ENCODE data around the gene EFNB3.

Gene EFNB3, protein sequence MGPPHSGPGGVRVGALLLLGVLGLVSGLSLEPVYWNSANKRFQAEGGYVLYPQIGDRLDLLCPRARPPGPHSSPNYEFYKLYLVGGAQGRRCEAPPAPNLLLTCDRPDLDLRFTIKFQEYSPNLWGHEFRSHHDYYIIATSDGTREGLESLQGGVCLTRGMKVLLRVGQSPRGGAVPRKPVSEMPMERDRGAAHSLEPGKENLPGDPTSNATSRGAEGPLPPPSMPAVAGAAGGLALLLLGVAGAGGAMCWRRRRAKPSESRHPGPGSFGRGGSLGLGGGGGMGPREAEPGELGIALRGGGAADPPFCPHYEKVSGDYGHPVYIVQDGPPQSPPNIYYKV

DNA sequence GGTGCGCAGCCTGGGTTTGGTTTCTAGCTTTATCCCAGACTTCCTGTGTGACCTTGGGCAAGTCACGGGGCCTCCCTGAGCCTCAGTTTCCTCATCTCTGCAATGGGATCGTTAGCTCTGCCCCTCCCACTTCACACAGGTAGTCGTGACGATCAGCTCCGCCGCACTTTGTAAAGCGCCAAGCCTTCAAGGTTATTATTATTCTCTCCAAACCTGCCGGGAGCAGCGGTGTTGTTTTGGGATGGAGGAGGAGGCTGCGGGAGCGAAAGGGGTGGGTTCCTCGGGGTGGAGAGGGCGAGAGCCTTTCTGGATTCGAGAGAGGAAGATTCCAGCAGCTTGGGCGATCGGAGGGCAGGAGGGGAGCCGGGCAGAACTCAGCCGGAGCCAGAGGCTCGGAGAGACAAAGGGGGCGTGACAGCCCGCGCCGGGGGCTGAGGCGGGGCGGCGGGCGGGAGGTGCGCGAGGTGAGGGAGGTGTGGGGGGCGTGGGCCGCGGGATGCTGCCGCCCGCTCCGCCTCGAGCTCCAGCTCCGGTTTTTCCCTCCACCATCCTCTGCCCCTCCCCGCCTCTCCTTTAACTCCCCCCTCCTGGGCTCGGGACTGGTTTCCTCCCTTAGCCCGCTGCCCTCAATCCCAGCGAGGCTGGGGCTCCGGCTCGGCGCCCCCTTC lies at the start of gene EFNB3:
EFNB3 (plus strand) TSS at position 602 of the 668 bp plus-strand sequence. CDS start 397 bp downstream, outside the sequence.
- peak; percentile 50 to 77 (median 67) for DNase-seq

DNA sequence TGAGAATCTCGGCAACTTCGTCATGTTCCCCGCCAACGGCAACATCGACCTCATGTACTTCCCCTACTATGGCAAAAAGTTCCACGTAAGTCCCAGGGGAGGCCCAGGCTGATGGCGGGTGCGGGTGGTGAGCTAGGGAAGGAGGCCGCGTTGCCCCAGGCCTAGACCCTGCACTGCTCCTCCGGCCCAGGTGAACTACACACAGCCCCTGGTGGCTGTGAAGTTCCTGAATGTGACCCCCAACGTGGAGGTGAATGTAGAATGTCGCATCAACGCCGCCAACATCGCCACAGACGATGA lies 49.5 kb upstream of the EFNB3 start:
- DNase-seq = no peak

DNA sequence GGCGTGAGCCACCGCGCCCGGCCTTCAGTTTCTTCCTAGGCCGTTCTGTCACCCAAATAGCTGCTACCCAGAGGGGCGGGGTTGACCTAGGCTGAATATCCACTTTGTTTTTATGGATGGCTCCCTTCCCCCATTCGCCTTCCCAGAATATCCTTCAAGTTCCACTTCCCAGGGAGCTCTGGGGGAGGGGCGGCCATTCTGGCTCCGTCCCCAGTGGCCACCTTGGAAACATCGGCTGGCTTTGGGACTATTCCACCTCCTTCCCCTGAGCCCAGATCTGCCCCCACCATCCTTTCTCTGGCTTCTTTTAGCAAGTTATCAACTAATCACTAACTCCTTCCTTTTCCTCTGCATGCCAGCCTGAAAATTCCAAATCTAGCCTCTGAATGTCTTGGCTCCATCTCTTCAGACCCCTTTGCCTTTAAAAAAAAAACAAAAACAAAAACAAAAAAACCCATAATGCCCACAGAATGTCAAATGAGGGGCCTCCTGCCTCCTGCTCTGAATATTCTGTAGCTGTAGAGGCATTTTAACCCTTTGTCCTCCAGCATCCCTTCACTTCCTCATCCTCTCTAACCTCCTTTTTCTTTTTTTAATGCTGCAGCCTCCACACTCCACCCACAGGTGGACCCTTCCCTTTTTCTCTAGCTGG lies 47.9 kb upstream of the EFNB3 start:
- no peak for DNase-seq

DNA sequence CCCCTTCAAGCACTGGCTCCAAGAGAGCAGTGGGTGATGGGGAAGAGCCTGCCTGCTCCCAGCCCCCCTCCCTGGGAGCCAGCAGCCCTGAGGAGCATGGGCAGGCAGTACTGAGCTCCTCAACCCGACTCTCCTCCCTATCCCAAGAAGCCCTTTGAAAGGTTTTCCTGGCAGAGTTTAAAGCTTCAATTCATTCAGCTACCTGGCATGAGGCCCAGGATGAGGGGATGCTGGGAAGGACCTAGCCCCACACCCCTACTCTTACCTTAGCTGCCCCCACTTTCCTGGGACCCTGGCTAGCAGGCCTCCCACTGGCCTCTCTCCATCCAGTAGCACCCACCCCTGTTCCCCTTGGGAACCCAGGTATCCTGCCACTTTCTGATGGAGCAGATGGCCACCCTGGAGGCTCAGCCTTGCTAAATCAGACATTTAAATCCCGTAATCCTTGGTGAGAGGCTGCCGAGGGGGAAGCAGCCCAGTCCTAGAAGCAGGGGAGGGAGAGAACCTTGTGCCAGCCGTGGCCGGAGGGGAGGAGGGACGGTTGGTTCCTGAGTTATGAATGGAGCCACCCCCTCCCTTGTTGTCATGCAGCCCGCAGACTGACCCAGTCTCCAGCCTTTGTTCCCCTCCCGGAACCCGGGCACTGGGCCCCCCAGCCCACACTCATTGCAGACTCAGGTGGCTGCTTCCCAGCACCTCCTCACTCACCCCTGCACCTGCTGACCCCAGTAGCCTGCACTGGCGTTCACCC lies 37.2 kb upstream of the EFNB3 start:
- DNase-seq = no peak

DNA sequence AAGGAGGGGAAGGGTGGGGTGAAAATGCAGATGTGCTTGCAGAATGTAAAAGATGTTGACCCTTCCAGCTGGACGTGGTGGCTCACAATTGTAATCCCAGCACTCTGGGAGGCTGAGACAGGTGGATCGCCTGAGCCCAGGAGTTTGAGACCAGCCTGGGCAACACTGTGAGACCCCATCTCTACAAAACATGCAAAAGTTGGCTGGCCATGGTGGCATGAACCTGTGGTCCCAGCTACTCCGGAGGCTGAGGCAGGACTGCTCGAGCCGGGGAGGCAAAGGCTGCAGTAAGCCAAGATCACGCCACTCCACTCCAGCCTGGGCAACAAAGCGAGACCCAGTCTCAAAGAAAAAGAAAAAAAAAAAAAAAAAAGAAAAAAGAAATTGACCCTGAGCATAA lies 36.5 kb upstream of the EFNB3 start:
- DNase-seq = no peak

DNA sequence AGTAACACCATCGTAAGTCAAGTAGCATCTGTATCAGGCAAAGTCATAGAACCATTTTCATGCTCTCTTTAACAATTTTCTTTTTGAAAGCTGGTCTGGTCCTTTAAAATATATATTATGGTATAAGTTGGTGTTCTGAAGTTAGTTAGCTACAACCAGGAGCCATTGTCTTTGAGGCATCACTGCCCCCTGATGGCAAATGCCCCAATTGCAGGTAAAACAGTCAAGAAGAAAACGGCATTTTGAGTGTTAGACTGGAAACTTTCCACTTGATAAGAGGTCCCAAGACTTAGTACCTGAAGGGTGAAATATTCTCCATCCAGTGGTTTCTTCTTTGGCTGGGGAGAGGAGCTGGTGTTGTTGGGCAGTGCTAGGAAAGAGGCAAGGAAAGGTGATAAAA lies 31.8 kb upstream of the EFNB3 start:
- DNase-seq = peak in 2 of 3 experiments; percentile 1 to 21

DNA sequence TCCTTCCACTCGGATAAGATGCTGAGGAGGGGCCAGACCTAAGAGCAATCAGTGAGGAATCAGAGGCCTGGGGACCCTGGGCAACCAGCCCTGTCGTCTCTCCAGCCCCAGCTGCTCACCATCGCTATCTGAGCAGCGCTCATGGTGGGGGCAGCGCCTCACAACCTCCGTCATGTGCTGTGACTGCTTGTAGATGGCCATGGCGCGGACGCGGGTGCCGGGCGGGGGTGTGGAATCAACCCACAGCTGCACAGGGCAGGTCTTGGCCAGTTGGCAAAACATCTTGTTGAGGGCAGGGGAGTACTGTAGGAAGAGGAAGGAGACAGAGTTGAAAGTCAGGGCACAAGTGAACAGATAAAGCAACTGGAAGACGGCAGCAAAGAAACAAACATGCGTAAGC lies 30.1 kb upstream of the EFNB3 start:
- DNase-seq = no peak

DNA sequence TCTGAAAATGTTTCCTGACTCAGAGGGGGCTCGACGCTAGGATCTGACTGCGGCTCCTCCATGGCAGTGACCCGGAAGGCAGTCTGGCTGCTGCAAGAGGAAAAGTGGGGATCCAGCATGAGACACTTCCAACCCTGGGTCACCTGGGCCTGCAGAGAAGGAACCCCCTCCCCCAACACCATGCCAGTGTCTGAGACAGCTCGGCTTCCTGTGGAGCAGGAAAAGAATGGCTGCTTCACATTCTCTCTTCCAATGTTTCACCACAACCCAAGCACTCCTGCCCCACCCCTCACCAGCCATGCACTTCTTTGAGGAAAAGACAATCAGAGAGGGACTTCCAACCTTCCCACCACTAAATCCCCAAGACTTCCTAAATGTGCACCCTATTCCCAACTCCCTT lies 28.5 kb upstream of the EFNB3 start:
- DNase-seq = no peak

DNA sequence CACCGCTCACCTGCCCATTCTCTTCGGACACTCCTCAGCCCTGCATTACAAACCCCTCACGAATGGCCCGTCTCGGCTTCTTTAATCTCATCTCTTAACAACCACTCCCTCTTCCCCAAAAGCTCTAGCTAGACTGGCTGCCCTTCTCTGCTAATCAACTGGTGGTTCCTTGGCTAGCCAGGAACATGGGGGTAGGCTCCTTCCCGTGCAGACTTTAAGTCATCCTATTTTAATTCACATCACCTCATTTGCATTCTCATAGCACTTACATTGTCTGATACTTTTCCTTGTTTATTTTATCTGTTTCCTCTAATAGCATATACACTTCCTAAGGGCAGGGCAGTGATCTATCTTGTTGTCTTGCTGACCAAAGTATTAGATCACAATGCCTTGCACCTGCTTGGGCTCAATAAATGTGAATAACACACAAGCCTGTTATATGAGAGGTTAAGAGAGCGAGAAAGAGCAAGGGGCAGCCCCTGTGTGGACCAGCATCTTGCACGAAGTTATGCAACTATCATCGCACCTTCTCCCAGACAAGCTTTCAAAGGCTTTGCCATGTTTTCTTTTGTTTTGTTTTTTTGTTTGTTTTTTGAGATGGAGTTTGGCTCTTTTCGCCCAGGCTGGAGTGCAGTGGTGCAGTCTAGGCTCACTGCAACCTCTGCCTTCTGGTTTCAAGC lies 27.5 kb upstream of the EFNB3 start:
- DNase-seq = no peak

DNA sequence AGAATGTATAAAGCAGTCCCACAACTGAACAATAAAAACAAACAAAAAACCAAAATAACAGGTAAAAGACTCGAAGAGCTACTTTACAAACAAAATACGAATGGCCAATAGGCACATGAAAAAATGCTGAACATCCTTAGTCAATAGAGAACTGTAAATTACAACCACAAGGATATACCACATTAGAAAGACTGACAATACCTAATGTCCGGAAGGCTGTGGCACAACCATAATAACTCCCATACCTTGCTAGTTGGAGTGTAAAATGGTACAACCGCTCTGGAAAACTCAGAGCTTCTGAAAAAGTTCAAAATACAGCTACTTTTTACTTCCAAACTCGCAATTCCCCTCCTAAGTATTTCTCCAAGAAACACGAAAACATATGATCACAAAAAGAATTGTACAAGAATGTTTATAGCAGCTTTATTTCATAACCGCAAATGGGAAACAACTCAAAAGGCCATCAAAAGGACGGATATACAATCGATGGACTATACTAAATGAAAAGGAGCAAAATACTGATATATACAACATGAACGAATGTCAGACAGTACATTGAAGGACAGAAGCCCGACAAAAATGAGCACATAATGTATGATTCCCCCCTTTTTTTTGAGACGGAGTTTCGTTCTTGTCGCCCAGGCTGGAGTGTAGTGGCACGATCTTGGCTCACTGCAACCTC lies 20.0 kb upstream of the EFNB3 start:
- peak in 1 of 3 experiments; percentile 37 for DNase-seq

DNA sequence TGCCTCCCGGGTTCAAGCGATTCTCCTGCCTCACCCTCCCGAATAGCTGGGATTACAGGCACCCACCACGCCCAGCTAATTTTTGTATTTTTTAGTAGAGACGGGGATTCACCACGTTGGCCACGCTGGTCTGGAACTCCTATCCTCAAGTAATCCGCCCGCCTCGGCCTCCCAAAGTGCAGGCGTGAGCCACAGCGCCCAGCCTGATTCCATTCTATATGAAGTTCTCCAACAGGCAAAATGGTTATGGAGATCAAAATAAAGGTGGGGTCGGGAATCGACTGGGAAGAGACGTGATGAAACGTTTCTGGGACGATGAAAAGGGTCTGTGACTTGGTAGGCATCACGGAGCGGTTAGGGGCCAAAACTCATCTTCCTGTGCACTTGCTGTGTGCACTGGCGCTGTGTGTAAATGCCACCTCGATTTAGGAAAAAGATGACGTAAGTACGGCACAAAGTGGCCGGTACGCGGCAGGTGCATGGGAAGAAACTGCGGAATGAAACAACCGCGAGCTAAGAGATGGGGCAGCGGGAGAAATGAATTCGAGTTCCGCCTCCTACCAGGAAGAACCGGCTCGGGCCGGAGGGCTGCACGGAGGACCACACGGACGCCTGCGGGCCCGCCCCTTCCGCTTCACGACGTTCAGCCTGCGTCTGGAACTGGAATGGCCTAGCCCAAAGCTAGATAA lies 19.3 kb upstream of the EFNB3 start:
- peak; percentile 83 to 96 (median 90) for DNase-seq

DNA sequence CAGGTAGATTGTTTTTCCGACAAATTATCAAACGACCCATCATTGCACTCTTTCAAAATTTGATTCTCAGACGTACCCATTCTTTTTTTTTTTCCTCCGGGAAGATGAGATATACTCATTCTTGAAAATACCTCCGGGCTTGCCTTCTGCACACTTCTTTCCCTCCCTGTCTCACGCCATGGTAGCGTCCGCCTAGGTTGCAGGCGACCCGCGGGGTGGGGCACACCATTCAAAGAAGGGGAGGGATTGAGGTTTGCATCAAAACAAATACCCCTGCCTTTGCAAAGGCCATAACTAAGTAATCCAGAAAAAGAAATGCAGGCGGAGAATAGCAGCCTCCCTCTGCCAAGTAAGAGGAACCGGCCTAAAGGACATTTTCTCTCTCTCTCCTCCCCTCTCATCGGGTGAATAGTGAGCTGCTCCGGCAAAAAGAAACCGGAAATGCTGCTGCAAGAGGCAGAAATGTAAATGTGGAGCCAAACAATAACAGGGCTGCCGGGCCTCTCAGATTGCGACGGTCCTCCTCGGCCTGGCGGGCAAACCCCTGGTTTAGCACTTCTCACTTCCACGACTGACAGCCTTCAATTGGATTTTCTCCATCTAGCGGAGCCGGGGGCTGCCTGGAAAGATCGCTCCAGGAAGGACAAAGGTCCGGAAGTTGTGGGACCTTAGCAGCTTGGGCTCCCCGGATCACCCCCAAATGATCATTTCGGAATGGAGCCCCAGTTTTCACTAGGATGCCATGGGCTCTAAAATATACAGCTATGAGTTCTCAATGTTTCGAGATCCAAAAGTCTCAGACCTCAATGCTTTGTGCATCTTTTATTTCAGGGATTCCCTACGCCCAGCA lies 18.6 kb upstream of the EFNB3 start:
- peak; percentile 77 to 96 (median 90) for DNase-seq

DNA sequence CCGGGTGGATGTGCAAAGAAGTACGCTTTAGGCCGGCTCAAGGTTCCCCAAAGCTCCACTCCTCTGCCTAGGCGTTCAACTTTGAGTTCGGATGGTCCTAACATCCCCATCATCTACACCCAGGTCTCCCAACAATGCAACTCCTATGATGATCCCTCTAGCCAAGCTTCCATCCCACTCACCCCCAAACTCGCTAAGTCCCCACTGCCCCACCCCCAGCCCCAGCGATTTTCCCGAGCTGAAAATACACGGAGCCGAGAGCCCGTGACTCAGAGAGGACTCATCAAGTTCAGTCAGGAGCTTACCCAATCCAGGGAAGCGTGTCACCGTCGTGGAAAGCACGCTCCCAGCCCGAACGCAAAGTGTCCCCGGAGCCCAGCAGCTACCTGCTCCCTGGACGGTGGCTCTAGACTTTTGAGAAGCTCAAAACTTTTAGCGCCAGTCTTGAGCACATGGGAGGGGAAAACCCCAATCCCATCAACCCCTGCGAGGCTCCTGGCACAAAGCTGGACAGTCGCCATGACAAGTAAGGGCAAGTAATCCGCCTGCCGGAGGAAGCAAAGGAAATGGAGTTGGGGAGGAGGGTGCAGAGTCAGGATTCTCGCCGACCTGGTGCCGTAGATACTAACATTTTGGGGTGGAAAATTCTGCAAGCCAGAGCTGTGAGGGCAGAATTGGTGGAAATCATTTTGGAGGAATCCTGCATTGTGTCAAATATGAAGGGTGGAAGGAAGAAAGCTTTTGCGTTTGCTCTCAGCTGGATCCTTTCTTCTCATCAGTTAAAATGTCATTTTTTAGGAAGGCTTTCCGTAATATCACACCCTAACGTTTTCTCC lies 17.7 kb upstream of the EFNB3 start, which contains the start of gene TP53:
TP53 (minus strand) TSS at position 419 of the 836 bp plus-strand sequence. CDS start 10,896 bp downstream, outside the sequence.
- peak; percentile 74 to 91 (median 82) for DNase-seq

DNA sequence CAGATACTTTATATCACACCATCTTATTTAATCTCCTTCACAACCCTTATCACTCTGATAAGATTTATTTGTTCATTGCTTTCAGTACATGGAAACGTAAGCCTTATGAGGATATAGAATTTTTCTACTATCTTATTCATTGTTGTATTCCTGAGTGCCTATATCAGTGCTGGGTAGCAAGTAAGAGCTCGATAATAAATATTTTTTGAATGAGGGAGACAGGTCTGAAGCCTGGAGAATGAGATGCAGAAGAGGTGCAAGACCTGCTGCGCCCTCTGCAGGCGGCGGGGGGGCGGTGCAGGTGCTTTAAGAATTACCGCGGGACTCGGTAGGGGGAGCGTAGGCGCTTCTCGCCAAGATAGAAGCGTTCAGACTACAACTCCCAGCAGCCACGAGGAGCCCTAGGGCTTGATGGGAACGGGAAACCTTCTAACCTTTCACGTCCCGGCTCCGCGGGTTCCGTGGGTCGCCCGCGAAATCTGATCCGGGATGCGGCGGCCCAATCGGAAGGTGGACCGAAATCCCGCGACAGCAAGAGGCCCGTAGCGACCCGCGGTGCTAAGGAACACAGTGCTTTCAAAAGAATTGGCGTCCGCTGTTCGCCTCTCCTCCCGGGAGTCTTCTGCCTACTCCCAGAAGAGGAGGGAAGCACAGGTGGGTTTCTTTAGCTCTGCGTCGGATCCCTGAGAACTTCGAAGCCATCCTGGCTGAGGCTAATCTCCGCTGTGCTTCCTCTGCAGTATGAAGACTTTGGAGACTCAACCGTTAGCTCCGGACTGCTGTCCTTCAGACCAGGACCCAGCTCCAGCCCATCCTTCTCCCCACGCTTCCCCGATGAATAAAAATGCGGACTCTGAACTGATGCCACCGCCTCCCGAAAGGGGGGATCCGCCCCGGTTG lies 16.8 kb upstream of the EFNB3 start, which contains the start of gene WRAP53:
WRAP53 (plus strand) TSS at position 570 of the 900 bp plus-strand sequence; CDS start at position 742, 172 bp downstream.
- DNase-seq = peak; percentile 87 to 96 (median 93)

DNA sequence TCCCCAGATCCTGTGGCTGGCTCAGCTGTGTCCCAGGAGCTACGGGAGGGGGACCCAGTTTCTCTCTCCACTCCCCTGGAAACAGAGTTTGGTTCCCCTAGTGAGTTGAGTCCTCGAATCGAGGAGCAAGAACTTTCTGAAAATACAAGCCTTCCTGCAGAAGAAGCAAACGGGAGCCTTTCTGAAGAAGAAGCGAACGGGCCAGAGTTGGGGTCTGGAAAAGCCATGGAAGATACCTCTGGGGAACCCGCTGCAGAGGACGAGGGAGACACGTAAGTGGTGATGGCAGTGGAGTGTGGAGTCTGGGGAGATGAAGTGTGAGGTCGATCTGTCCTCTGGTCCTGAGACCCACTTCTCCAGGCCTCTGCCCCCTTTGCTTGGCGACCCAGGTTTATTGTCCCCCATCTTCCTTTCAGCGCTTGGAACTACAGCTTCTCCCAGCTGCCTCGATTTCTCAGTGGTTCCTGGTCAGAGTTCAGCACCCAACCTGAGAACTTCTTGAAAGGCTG lies 16.1 kb upstream of the EFNB3 start:
- no peak for DNase-seq

DNA sequence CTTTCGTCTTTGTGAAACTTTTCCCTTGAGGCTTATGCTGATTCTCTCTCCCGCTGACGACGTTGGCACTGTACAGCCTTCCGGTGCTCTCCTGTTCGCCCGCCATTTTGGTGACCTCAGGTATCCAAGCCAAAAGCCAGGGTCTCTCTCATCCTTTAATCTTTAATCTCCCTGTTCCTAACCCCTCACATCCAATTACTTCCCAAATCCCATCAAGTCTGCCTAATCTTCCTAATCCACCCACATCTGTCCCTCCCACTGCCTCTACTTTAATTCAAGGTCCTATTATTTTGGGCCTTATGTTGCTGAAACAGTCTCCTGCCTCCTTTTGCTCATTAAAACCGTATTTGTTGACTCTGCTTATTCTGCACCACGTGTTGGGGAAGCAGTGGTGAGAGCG lies 9.4 kb upstream of the EFNB3 start:
- no peak for DNase-seq

DNA sequence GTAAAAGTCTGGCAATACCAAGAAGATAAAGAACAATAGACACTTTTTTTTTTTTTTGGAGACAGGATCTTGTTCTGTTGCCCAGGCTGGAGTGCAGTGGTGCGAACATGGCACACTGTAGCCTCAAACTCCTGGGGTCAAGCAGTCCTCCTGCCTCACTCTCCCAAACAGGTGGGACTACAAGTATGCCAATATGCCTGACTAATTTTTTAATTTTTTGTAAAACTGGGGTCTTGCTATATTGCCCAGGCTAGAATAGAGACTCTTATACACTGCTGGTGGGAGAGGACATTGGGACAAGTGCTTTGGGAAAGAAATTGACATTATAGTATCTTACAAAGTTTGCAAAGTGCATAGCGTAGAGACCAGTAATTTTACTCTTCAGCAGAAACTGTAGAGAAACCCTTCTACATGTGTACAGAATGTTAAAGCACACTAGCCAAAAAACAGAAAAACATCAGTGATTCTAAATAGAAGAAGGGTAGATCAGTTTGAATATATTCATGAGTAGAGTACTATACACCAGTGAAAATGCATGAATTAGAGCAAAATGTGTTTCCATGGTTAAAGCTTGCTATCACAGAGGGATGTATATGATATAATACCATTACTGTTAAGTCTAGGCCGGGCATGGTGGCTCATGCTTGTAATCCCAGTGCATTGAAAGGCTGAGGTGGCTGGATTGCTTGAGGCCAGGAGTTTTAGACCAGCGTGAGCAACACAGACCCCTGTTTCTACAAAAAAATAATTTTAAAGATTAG lies 7.0 kb upstream of the EFNB3 start:
- no peak for DNase-seq
